ENCODE results near the gene MAP3K8. TPM values are rescaled to one million over a fixed set of nuclear protein-coding genes. Genes with fewer than 3 reads are reported as not detected.

Gene MAP3K8
- polyA plus RNA-seq, 1 donor from 2014 or later, result 1.5 TPM

GRCh38 chr10:30390207-30390606, 43.8 kb upstream of the MAP3K8 start:
- H3K27me3 ChIP-seq (ENCODE audit: insufficient read depth, low read depth, low read length), result no peaks in the 10 kb centered on the region
- H3K9me3 ChIP-seq (ENCODE audit: low read length), result no peaks in the 10 kb centered on the region
- no peaks in the 10 kb centered on the region for H3F3A ChIP-seq (ENCODE audit: insufficient read depth, low read length, poor library complexity, severe bottlenecking)
- H2AFZ ChIP-seq (ENCODE audit: low read depth, low read length), result no peak overlapping the region
- TF ChIP-seq, protein P1, sequence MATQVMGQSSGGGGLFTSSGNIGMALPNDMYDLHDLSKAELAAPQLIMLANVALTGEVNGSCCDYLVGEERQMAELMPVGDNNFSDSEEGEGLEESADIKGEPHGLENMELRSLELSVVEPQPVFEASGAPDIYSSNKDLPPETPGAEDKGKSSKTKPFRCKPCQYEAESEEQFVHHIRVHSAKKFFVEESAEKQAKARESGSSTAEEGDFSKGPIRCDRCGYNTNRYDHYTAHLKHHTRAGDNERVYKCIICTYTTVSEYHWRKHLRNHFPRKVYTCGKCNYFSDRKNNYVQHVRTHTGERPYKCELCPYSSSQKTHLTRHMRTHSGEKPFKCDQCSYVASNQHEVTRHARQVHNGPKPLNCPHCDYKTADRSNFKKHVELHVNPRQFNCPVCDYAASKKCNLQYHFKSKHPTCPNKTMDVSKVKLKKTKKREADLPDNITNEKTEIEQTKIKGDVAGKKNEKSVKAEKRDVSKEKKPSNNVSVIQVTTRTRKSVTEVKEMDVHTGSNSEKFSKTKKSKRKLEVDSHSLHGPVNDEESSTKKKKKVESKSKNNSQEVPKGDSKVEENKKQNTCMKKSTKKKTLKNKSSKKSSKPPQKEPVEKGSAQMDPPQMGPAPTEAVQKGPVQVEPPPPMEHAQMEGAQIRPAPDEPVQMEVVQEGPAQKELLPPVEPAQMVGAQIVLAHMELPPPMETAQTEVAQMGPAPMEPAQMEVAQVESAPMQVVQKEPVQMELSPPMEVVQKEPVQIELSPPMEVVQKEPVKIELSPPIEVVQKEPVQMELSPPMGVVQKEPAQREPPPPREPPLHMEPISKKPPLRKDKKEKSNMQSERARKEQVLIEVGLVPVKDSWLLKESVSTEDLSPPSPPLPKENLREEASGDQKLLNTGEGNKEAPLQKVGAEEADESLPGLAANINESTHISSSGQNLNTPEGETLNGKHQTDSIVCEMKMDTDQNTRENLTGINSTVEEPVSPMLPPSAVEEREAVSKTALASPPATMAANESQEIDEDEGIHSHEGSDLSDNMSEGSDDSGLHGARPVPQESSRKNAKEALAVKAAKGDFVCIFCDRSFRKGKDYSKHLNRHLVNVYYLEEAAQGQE (IDR thresholded peaks at IDR 0.05; ENCODE audit: borderline replicate concordance), result no peak
- TF ChIP-seq TAF1 (IDR thresholded peaks at IDR 0.05; ENCODE audit: low read depth), result no peak
- no peak for TF ChIP-seq POLR2AphosphoS5 (IDR thresholded peaks at IDR 0.05)
- no peak for TF ChIP-seq EZH2 (IDR thresholded peaks at IDR 0.05; ENCODE audit: borderline replicate concordance, insufficient read depth, low read length, poor library complexity, severe bottlenecking)
- TF ChIP-seq EP300 (conservative IDR thresholded peaks at IDR 0.05; ENCODE audit: poor library complexity, severe bottlenecking), result no peak
- TF ChIP-seq MXI1 (conservative IDR thresholded peaks at IDR 0.05; ENCODE audit: poor library complexity, severe bottlenecking), result no peak
- no peak for TF ChIP-seq RAD21 (conservative IDR thresholded peaks at IDR 0.05)
- no peak for TF ChIP-seq CTCF (IDR thresholded peaks at IDR 0.05; ENCODE audit: poor library complexity, severe bottlenecking)
- no peak for TF ChIP-seq SMC3 (conservative IDR thresholded peaks at IDR 0.05; ENCODE audit: poor library complexity)
- H3K36me3 ChIP-seq (ENCODE audit: insufficient read depth, low read length), result no peaks in the 10 kb centered on the region
- no peaks in the 10 kb centered on the region for H4K20me1 ChIP-seq (ENCODE audit: insufficient read depth)
- H3K4me2 ChIP-seq (ENCODE audit: low read length), result no peak overlapping the region
- no peak overlapping the region for H3K27ac ChIP-seq (ENCODE audit: low read length)
- H3K9me2 ChIP-seq (ENCODE audit: insufficient read depth, low read length), result no peaks in the 10 kb centered on the region
- H3K4me3 ChIP-seq (ENCODE audit: low read length), result no peak overlapping the region
- H3K9ac ChIP-seq (ENCODE audit: low read length), result no peak overlapping the region
- H3K79me2 ChIP-seq (replicated peaks; ENCODE audit: insufficient read depth, low read length), result no peaks in the 10 kb centered on the region

- Histone ChIP-seq H3K27ac (ENCODE audit: low read length) (no peak overlapping the region), H2AFZ (ENCODE audit: low read depth, low read length) (no peak overlapping the region), H3K27me3 (ENCODE audit: insufficient read depth, low read depth, low read length) (no peaks in the 10 kb centered on the region), H3K9ac (ENCODE audit: low read length) (no peak overlapping the region), H4K20me1 (ENCODE audit: insufficient read depth) (no peaks in the 10 kb centered on the region), H3K4me3 (ENCODE audit: low read length) (no peak overlapping the region), H3K79me2 (replicated peaks; ENCODE audit: insufficient read depth, low read length) (no peaks in the 10 kb centered on the region), H3F3A (ENCODE audit: insufficient read depth, low read length, poor library complexity, severe bottlenecking) (no peaks in the 10 kb centered on the region), H3K4me2 (ENCODE audit: low read length) (no peak overlapping the region), H3K9me2 (ENCODE audit: insufficient read depth, low read length) (no peaks in the 10 kb centered on the region), H3K9me3 (ENCODE audit: low read length) (no peaks in the 10 kb centered on the region), H3K36me3 (ENCODE audit: insufficient read depth, low read length) (no peaks in the 10 kb centered on the region)
- TF ChIP-seq EP300 (conservative IDR thresholded peaks at IDR 0.05; ENCODE audit: poor library complexity, severe bottlenecking) (no peak), SMC3 (conservative IDR thresholded peaks at IDR 0.05; ENCODE audit: poor library complexity) (no peak), TAF1 (IDR thresholded peaks at IDR 0.05; ENCODE audit: low read depth) (no peak), MXI1 (conservative IDR thresholded peaks at IDR 0.05; ENCODE audit: poor library complexity, severe bottlenecking) (no peak), EZH2 (IDR thresholded peaks at IDR 0.05; ENCODE audit: borderline replicate concordance, insufficient read depth, low read length, poor library complexity, severe bottlenecking) (no peak), RAD21 (conservative IDR thresholded peaks at IDR 0.05) (no peak), POLR2AphosphoS5 (IDR thresholded peaks at IDR 0.05) (no peak), CTCF (IDR thresholded peaks at IDR 0.05; ENCODE audit: poor library complexity, severe bottlenecking) (no peak)
- TF ChIP-seq, protein P1 (IDR thresholded peaks at IDR 0.05; ENCODE audit: borderline replicate concordance), result no peak
Observed at GRCh38 chr10:30391266-30391665, 42.7 kb upstream of the MAP3K8 start.
